Stomach smooth muscle (tissue), 2 donors: ENCODE results near the gene SPATC1L.
"Not testable (repeated sequence)": the region's sequence is repeated elsewhere in the genome, so short reads cannot be mapped to it uniquely, and the experiment has no call there.

Experiments
- H3K27ac ChIP-seq: one replicate; pipeline ENCODE4 v1.7.0; 2013; ENCODE audit warnings: mild to moderate bottlenecking, low read length, inconsistent platforms
- H3K27me3 ChIP-seq, 2 donors: one replicate each; pipeline ENCODE4 v1.7.0; 2013; ENCODE audit warnings: low read length in 2 of 2; ENCODE audit not compliant: insufficient read depth in 2 of 2, control insufficient read depth in 1 of 2
- H3K36me3 ChIP-seq, 2 donors: one replicate each; pipeline ENCODE4 v1.7.0; 2013; ENCODE audit warnings: low read length in 2 of 2; ENCODE audit not compliant: control insufficient read depth in 2 of 2, insufficient read depth in 2 of 2
- H3K4me1 ChIP-seq: one replicate; pipeline ENCODE4 v1.7.0; 2013; ENCODE audit warnings: low read length; ENCODE audit not compliant: control insufficient read depth, insufficient read depth
- H3K4me3 ChIP-seq, 2 donors: one replicate each; pipeline ENCODE4 v1.7.0; 2013; ENCODE audit warnings: low read length in 2 of 2
- H3K9ac ChIP-seq, 2 donors: one replicate each; pipeline ENCODE4 v1.7.0; 2013; ENCODE audit warnings: low read length in 2 of 2, mild to moderate bottlenecking in 1 of 2
- H3K9me3 ChIP-seq, 2 donors: one replicate each; pipeline ENCODE4 v1.7.0; 2013; ENCODE audit warnings: low read length in 2 of 2; ENCODE audit not compliant: control insufficient read depth in 2 of 2
- donor health status: healthy.
- donor health status: Pancreatic carcinoma.

Gene SPATC1L

DNA sequence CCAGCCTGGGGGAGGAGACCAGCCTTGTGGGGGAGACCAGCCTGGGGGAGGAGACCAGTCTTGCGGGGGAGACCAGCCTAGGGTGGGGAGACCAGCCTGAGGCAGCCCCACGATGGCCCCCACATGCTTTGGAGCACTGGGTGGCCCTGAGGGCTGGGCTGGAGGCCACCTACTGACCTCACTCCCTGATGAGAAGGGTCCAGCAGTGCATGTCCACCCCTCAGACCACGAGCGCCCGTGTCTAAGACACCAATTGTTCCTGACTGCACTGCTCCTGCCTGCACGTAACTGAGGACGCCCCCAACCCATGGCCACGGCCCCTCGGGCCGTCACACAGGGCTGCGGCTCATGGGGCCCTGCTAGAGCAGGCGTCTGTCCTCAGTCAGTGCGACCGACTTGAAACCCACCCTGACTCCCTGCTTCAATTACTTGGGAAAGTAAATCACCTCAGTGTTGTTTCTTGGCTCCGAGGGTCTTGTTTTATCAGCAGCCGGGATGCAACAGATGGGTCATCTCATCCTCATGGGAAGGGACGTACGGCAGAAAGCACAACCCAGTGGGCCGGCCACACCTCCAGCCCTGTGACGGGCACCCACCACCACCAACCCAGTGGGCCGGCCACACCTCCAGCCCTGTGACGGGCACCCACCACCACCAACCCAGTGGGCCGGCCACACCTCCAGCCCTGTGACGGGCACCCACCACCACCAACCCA is at the start of gene SPATC1L:
SPATC1L (minus strand) TSS at position 550 of the 715 bp plus-strand sequence. CDS start 1,643 bp downstream, outside the sequence.
- peak within 1 kb of the TSS in 1 of 2 donors; percentile 23 for H3K9ac ChIP-seq
- peaks cover 0 to 5% of the 10 kb centered on the region in 2 donors for H3K27me3 ChIP-seq
- no peaks in the 10 kb centered on the region for H3K9me3 ChIP-seq
- H3K36me3 ChIP-seq = peaks cover 3% of the 10 kb centered on the region in 2 donors
- H3K27ac ChIP-seq = no peak within 1 kb of the TSS
- peak within 1 kb of the TSS; percentile 71 to 76 for H3K4me3 ChIP-seq
- peaks cover 12% of the 10 kb centered on the region for H3K4me1 ChIP-seq

DNA sequence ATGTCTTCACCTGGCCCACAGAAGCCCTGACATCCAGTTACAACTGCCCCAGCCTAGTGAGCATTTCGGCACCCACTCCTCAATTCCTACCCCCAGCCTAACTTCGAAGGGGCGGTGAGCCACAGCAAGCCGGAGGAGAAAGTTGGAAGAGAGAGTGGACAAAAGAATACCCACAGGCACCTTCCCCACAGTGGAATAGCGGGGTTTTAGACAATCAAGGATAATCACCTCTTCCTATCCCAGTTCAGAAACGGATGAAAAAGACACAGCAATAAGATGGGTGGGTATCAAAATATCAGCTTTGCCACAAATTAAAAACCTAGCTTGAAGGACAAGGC is 45.6 kb upstream of the SPATC1L start:
- Histone ChIP-seq H3K9me3 (no peaks in the 10 kb centered on the region), H3K4me3 (peak overlapping the region; percentile 57 to 69), H3K27ac (peak overlapping the region; percentile 60), H3K9ac (peak overlapping the region in 1 of 2 donors; percentile 62), H3K4me1 (peaks cover 21% of the 10 kb centered on the region), H3K27me3 (no peaks in the 10 kb centered on the region), H3K36me3 (peaks cover 11 to 12% of the 10 kb centered on the region in 2 donors)

DNA sequence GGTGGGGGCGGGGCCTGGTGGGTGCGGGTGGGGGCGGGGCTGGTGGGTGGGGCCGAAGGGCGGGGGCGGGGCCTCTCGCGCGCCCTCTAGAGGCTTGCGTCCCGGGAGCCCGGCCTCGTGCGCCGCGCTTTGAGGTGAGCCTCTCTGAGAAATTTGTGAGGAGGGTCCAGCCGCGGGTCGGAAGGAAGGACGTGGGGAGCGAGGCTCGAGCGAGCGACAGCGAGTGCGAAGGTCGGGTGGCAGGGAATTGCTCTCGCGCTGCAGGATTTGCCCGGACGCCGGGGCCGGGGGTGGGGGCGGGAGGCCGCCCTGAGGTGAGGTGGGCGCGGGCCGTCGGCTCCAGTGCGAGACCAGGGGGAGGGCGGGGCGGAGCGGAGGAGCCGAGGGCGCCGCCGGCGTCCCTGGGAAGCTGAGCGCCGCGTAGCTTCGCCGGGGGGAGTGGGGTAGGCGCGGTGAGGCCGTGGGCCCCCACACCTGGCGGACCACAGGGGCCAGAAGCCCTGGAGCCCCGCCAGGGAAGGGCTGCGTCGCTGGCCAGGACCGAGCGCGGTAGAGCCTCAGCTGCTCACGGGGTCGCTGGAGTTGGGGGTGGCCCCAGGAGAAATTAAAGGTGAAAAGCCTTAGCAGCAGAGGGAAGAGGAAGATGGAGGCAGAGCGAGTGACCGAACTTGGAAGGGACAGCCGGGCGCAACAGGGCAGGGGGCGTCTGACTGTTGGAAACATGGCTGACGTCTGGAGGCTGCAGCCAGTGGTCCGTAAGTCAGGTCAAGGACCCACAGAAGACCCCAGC is 45.1 kb upstream of the SPATC1L start:
- Histone ChIP-seq H3K9ac (peak overlapping the region; percentile 42 to 62), H3K4me3 (peak overlapping the region; percentile 57 to 69), H3K27ac (peak overlapping the region; percentile 60), H3K4me1 (peaks cover 21% of the 10 kb centered on the region), H3K36me3 (peaks cover 6% of the 10 kb centered on the region in 2 donors), H3K27me3 (no peaks in the 10 kb centered on the region), H3K9me3 (no peaks in the 10 kb centered on the region)

DNA sequence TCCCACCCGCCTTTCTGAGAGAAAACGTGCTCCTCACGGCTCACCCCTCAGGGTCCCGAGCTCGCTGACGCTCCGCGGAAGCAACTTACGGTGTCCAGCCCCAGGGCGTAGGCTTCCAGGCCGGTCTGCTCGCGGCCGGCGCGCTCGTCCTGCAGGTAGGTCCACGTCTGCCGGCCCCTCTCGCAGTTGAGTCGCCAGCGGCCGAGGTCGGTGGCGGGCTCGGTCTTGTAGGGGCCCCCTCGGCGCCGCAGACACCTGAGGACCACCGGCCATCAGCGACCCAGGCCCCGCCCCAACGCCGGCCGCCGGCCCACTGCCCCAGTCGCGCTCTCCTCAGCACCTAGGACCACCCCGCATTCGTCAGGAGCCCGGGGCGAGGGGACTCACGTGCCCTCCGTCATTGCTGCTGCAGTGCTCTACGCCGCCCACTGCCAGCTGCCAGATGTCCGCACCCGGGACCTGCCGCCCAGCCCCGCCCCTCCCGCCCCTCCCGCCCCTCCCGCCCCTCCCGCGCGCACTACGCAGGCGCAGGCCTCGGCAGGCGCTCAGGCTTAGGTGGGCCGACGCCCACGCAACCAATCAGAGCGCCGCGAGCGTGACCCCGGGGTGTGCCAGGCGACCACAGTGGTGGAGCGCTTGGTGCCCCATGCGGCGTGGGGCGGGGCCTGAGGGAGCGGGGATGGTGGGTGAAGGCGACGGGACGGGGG is 44.2 kb upstream of the SPATC1L start, which contains the start of gene LSS:
LSS (minus strand) TSS at position 430 of the 707 bp plus-strand sequence; CDS start at position 401, 29 bp downstream.
- H3K4me1 ChIP-seq = peaks cover 21% of the 10 kb centered on the region
- peak within 1 kb of the TSS; percentile 66 to 74 for H3K9ac ChIP-seq
- H3K9me3 ChIP-seq = no peaks in the 10 kb centered on the region
- peaks cover 2 to 5% of the 10 kb centered on the region in 2 donors for H3K36me3 ChIP-seq
- H3K27ac ChIP-seq = peak within 1 kb of the TSS; percentile 67
- H3K4me3 ChIP-seq = peak within 1 kb of the TSS; percentile 64 to 90
- no peaks in the 10 kb centered on the region for H3K27me3 ChIP-seq

DNA sequence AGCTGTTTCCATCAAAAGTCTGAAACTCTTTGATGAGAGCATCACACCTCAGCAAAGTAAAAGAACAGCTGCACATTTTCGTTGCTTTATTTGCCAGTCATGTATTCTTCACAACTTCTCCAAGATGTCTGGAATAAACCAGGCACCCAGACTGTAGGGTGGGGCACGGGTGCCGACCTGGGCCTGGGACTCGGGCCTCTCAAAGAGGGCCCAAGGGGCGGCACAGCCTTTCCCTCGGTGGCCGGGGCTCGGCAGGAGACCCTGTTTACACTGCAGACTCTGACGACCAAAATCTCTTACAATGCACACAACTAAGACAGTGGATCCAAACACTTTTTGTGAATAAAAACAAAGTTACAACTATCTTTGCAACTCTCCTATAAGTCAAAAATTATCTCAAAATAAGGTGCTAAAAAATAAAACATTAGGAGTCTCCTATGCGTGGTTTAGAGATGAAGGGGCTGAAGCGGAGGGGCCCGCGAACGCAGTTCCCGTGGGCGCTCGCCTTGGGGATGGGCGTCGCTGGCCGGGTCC is 43.6 kb upstream of the SPATC1L start:
- Histone ChIP-seq H3K27ac (peak overlapping the region; percentile 67), H3K27me3 (no peaks in the 10 kb centered on the region), H3K4me3 (peak overlapping the region; percentile 64 to 90), H3K9ac (peak overlapping the region; percentile 66 to 74), H3K9me3 (no peaks in the 10 kb centered on the region), H3K36me3 (peaks cover 0 to 2% of the 10 kb centered on the region in 2 donors), H3K4me1 (peaks cover 21% of the 10 kb centered on the region)

DNA sequence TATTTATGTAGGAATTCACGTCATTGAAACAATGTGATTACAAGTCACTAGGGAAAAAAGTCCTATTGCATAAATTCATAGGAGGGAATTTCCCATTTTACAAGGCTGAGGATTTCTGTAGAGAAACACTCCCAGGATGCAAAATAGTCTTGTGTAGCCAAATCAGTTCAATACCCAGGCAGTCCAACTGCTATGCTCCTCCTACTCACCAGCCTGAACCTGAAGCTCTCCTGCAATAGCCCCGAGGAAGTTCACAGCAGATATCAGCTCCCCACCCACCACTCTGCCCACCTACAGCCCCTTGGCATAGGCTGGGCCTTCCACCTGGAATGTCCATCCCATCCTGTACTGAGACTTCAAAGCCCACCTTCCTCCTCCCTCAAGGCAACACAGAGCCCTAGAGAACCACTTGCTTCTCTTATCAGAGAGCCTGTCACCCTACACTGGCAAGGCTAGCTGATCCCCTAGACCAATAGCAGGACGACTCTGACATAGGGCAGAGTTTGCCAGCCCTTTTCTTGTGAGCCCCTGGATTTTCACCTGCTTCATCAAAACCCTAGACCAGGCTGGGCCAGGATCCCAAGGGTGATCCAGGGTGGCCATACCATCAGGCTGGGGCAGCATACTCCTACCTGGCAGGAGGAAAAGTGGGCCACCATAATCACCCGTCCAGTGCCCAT is 42.8 kb upstream of the SPATC1L start:
- H3K4me3 ChIP-seq = peak overlapping the region; percentile 64 to 90
- H3K9ac ChIP-seq = peak overlapping the region; percentile 66 to 68
- peaks cover 21% of the 10 kb centered on the region for H3K4me1 ChIP-seq
- H3K27ac ChIP-seq = peak overlapping the region; percentile 67
- H3K36me3 ChIP-seq = peaks cover 6 to 8% of the 10 kb centered on the region in 2 donors
- H3K9me3 ChIP-seq = no peaks in the 10 kb centered on the region
- H3K27me3 ChIP-seq = no peaks in the 10 kb centered on the region

DNA sequence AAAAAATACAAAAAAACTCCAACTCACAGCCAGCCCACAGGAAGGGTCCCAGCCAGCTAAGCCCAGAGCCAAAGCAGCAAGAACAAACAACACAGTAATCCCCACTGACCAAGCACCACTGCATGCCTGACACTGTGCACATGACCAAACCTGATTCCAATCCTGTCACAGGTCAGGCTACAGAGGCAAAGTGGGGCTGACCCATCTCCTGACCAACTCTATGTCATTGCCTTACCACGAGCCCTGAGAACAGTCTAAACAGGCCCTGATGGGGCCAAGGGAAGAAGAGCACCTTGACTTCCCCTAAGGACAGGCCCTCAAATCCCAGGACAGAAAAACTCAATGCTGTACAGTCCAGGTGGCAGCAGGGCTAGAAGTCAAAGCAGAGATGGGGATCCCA is 41.9 kb upstream of the SPATC1L start:
- Histone ChIP-seq H3K27me3 (no peaks in the 10 kb centered on the region), H3K4me3 (peak overlapping the region in 1 of 2 donors; percentile 29), H3K4me1 (peaks cover 21% of the 10 kb centered on the region), H3K9me3 (no peaks in the 10 kb centered on the region), H3K27ac (peak overlapping the region; percentile 12), H3K9ac (no peak overlapping the region), H3K36me3 (peaks cover 13 to 14% of the 10 kb centered on the region in 2 donors)

DNA sequence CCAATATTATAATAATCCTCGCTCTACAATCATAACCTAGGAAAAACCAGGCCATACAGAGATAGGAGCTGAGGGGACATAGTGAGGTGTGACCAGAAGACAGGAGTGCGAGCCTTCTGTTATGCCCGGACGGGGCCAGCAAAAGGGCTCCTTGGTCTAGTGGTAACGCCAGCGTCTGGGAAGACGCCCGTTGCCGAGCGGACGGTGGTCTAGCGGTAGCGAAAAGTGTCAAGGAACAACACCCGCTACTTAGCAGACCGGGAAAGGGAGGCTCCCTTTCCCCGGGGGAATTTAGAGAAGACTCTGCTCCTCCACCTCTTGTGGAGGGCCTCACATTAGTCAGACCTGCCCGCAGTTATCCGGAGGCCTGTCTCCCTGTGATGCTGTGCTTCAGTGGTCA is 39.4 kb upstream of the SPATC1L start:
- not testable (repeated sequence) for H3K9me3 ChIP-seq, H3K4me3 ChIP-seq, H3K27ac ChIP-seq, H3K9ac ChIP-seq, H3K27me3 ChIP-seq
- Histone ChIP-seq H3K36me3 (peaks cover 18 to 28% of the 10 kb centered on the region in 2 donors), H3K4me1 (peaks cover 18% of the 10 kb centered on the region)

DNA sequence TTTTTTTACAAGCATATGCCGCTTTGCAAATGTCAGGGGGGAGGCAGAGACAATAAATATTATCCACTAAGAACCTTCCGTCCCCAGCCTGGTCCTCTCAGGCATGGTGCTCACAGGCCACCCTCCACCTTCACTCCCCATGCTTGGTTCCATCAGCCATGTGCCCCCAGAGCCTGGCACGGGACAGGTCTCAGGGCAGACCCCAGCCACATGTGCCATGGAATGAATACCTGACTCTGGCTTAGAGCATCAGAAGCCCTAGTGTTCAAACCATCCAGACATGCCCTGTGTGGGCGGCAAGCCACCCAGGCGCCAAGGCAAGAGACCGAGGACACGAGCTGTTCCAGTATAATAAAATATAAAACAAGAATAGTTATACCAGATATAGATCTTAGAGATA is 39.0 kb upstream of the SPATC1L start:
- Histone ChIP-seq H3K27me3 (no peaks in the 10 kb centered on the region), H3K9me3 (no peaks in the 10 kb centered on the region), H3K27ac (no peak overlapping the region), H3K9ac (no peak overlapping the region), H3K4me3 (no peak overlapping the region), H3K36me3 (peaks cover 18 to 28% of the 10 kb centered on the region in 2 donors), H3K4me1 (peaks cover 18% of the 10 kb centered on the region)
